Suprapubic skin (tissue), 3 donors: Measurements from ENCODE around the gene ZFP1.
"Not testable (repeated sequence)": the region's sequence is repeated elsewhere in the genome, so short reads cannot be mapped to it uniquely, and the experiment has no call there.

Experiments
- EP300 ChIP-seq: sonication (generic); formaldehyde crosslinking; IDR thresholded peaks from one replicate; pipeline ENCODE4 v1.6.1; 2017; ENCODE audit warnings: antibody characterized with exemption
- POLR2A ChIP-seq, 2 donors: fragments of 450-650 bp; IDR thresholded peaks; one replicate each; pipeline ENCODE4 v1.6.1; 2017; ENCODE audit warnings: antibody characterized with exemption in 2 of 2, mild to moderate bottlenecking in 2 of 2, moderate library complexity in 2 of 2
- TF ChIP-seq, protein P1 (sequence below), 2 donors: fragments of 200-600 bp in 1 of 2; fragments of 450-650 bp in 1 of 2; sonication (generic) in 1 of 2; IDR thresholded peaks; one replicate each; pipeline ENCODE4 v1.5.1; 2016 to 2019; ENCODE audit warnings: antibody characterized with exemption in 2 of 2, mild to moderate bottlenecking in 1 of 2, moderate library complexity in 1 of 2

DNA sequence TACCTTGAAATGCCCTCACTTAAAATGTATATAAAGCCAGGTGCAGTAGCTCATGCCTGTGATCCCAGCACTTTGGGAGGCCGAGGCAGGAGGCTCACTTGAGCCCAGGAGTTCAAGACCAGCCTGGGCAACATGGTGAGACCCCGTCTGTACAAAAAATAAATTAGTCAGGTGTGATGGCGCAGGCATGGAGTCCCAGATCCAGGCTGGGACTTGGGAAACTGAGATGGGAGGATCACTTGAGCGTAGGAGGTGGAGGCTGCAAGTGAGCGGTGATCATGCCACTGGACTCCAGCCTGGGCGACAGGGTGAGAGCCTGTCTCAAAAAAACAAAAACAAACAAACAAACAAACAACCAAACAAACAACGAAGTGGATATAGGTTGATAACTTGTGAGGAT, 61.2 kb downstream of the ZFP1 start:
- TF ChIP-seq POLR2A (IDR thresholded peaks at IDR 0.05); EP300: not testable (repeated sequence)
- TF ChIP-seq, protein P1, sequence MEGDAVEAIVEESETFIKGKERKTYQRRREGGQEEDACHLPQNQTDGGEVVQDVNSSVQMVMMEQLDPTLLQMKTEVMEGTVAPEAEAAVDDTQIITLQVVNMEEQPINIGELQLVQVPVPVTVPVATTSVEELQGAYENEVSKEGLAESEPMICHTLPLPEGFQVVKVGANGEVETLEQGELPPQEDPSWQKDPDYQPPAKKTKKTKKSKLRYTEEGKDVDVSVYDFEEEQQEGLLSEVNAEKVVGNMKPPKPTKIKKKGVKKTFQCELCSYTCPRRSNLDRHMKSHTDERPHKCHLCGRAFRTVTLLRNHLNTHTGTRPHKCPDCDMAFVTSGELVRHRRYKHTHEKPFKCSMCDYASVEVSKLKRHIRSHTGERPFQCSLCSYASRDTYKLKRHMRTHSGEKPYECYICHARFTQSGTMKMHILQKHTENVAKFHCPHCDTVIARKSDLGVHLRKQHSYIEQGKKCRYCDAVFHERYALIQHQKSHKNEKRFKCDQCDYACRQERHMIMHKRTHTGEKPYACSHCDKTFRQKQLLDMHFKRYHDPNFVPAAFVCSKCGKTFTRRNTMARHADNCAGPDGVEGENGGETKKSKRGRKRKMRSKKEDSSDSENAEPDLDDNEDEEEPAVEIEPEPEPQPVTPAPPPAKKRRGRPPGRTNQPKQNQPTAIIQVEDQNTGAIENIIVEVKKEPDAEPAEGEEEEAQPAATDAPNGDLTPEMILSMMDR (IDR thresholded peaks at IDR 0.05) = not testable (repeated sequence)
